ENCODE data around the gene MBD3L1.

DNA sequence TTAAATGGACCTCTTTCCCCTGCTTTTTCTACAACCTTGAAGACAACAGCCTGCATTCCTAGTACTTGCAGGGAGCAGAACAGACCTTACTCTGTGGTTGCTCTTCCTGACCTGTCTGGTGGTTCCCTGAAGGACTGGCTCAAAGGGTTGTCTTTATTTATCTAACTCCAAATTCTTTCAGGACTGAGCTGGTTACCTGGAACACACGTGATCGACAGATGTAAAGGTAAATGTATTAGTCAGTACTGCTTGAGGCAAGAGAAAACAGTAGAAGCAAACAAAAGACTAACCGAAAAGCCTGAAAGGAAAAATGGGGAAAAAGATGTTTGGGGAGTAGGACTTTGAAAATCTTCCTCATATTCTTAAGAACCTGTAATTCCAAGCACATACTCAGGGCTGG lies 18.0 kb upstream of the MBD3L1 start:
- TF ChIP-seq, protein P1, sequence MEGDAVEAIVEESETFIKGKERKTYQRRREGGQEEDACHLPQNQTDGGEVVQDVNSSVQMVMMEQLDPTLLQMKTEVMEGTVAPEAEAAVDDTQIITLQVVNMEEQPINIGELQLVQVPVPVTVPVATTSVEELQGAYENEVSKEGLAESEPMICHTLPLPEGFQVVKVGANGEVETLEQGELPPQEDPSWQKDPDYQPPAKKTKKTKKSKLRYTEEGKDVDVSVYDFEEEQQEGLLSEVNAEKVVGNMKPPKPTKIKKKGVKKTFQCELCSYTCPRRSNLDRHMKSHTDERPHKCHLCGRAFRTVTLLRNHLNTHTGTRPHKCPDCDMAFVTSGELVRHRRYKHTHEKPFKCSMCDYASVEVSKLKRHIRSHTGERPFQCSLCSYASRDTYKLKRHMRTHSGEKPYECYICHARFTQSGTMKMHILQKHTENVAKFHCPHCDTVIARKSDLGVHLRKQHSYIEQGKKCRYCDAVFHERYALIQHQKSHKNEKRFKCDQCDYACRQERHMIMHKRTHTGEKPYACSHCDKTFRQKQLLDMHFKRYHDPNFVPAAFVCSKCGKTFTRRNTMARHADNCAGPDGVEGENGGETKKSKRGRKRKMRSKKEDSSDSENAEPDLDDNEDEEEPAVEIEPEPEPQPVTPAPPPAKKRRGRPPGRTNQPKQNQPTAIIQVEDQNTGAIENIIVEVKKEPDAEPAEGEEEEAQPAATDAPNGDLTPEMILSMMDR (IDR thresholded peaks at IDR 0.05; ENCODE audit: low read depth, low read length, missing input control), result no peak
- TF ChIP-seq MAX (IDR thresholded peaks at IDR 0.05) (no peak), RAD21 (IDR thresholded peaks at IDR 0.05) (no peak), HNF4A (conservative IDR thresholded peaks at IDR 0.05) (no peak), EGR1 (IDR thresholded peaks at IDR 0.05; ENCODE audit: low read depth in 2 of 2) (no peak), GABPA (IDR thresholded peaks at IDR 0.05 in 1 of 2, conservative IDR thresholded peaks at IDR 0.05 in 1 of 2) (no peak), HNF4G (IDR thresholded peaks at IDR 0.05) (no peak), REST (IDR thresholded peaks at IDR 0.05) (no peak), JUND (IDR thresholded peaks at IDR 0.05) (no peak), FOXA1 (IDR thresholded peaks at IDR 0.05) (no peak), ATF3 (IDR thresholded peaks at IDR 0.05) (no peak), YY1 (IDR thresholded peaks at IDR 0.05) (no peak)

Data from liver (tissue), 3 donors.